H9 (cell line): ENCODE results near the gene ACSL6. TPM values are rescaled to one million over a fixed set of nuclear protein-coding genes. Genes with fewer than 3 reads are reported as not detected.

Experiments used
- DNase-seq: peaks from one replicate; pipeline ENCODE4 v3.0.0-alpha.2; 2017
- H2AFZ ChIP-seq: one replicate; pipeline ENCODE4 v1.6.1; 2013; ENCODE audit warnings: mild to moderate bottlenecking, low read length, control low read depth, moderate library complexity
- H2AK5ac ChIP-seq: 2 replicates; pipeline ENCODE4 v1.6.1; 2013; ENCODE audit warnings: low read length, control low read depth, mixed read lengths; ENCODE audit not compliant: insufficient read length
- H2BK120ac ChIP-seq: one replicate; pipeline ENCODE4 v1.6.1; 2013; ENCODE audit warnings: low read depth, mild to moderate bottlenecking, low read length, control low read depth, inconsistent platforms; ENCODE audit not compliant: poor library complexity, severe bottlenecking
- H2BK12ac ChIP-seq: 2 replicates; pipeline ENCODE4 v1.6.1; 2013; ENCODE audit warnings: low read length, control low read depth, mixed read lengths, low read depth; ENCODE audit not compliant: insufficient read length
- H2BK15ac ChIP-seq: 2 replicates; pipeline ENCODE4 v1.6.1; 2013; ENCODE audit warnings: low read depth, low read length, control low read depth
- H2BK20ac ChIP-seq: one replicate; pipeline ENCODE4 v1.6.1; 2013; ENCODE audit warnings: low read depth, mild to moderate bottlenecking, low read length, control low read depth, inconsistent platforms; ENCODE audit not compliant: poor library complexity, severe bottlenecking
- H2BK5ac ChIP-seq: 2 replicates; pipeline ENCODE4 v1.6.1; 2013; ENCODE audit warnings: low read length, control low read depth, mixed read lengths; ENCODE audit not compliant: insufficient read length
- H3K14ac ChIP-seq: 2 replicates; pipeline ENCODE4 v1.6.1; 2013; ENCODE audit warnings: low read length, control low read depth; ENCODE audit not compliant: insufficient read depth
- H3K18ac ChIP-seq: 2 replicates; pipeline ENCODE4 v1.6.1; 2013; ENCODE audit warnings: low read depth, mild to moderate bottlenecking, mixed read lengths, low read length, control low read depth; ENCODE audit not compliant: insufficient read length
- H3K23ac ChIP-seq: 2 replicates; pipeline ENCODE4 v1.6.1; 2013; ENCODE audit warnings: low read length, control low read depth, mixed read lengths, low read depth; ENCODE audit not compliant: insufficient read length
- H3K23me2 ChIP-seq: 2 replicates; pipeline ENCODE4 v1.6.1; 2013; ENCODE audit warnings: low read depth, mild to moderate bottlenecking, mixed read lengths, low read length, control low read depth; ENCODE audit not compliant: insufficient read length, poor library complexity, severe bottlenecking
- H3K27ac ChIP-seq: 2 replicates; pipeline ENCODE4 v1.5.1; 2013; ENCODE audit warnings: low read length, control low read depth, mixed read lengths, low read depth; ENCODE audit not compliant: insufficient read length
- H3K27me3 ChIP-seq: 2 replicates; pipeline ENCODE4 v1.6.1; 2013; ENCODE audit warnings: low read length, control low read depth, inconsistent platforms; ENCODE audit not compliant: insufficient read depth
- H3K4ac ChIP-seq: 2 replicates; pipeline ENCODE4 v1.6.1; 2013; ENCODE audit warnings: low read depth, mild to moderate bottlenecking, control low read depth, inconsistent platforms, low read length, moderate library complexity
- H3K4me1 ChIP-seq: 2 replicates; pipeline ENCODE4 v1.6.1; 2013; ENCODE audit warnings: low read length, control low read depth, inconsistent platforms; ENCODE audit not compliant: insufficient read depth
- H3K4me2 ChIP-seq: 2 replicates; pipeline ENCODE4 v1.6.1; 2013; ENCODE audit warnings: low read length, control low read depth, mixed read lengths; ENCODE audit not compliant: insufficient read length, insufficient read depth
- H3K56ac ChIP-seq: 2 replicates; pipeline ENCODE4 v1.6.1; 2013; ENCODE audit warnings: low read depth, mild to moderate bottlenecking, mixed read lengths, low read length, control low read depth; ENCODE audit not compliant: insufficient read length
- H3K79me1 ChIP-seq: 2 replicates; pipeline ENCODE4 v1.6.1; 2013; ENCODE audit warnings: low read depth, mild to moderate bottlenecking, moderate library complexity, low read length, control low read depth, inconsistent platforms; ENCODE audit not compliant: insufficient read depth, poor library complexity, severe bottlenecking
- H3K79me2 ChIP-seq: 2 replicates; pipeline ENCODE4 v1.6.1; 2013; ENCODE audit warnings: low read length, control low read depth, inconsistent platforms; ENCODE audit not compliant: insufficient read depth
- H3K9ac ChIP-seq: 2 replicates; pipeline ENCODE4 v1.6.1; 2013; ENCODE audit warnings: low read length, control low read depth, mixed read lengths; ENCODE audit not compliant: insufficient read length; ENCODE audit errors: extremely low read depth
- H3K9me3 ChIP-seq: one replicate; pipeline ENCODE4 v1.6.1; 2013; ENCODE audit warnings: low read depth, low read length, inconsistent platforms; ENCODE audit not compliant: control insufficient read depth
- H3T11ph ChIP-seq: one replicate; pipeline ENCODE4 v1.6.1; 2013; ENCODE audit warnings: mild to moderate bottlenecking, low read length, control low read depth, inconsistent platforms
- H4K20me1 ChIP-seq: one replicate; pipeline ENCODE4 v1.6.1; 2013; ENCODE audit not compliant: control insufficient read depth, insufficient read length, insufficient read depth
- H4K5ac ChIP-seq: 2 replicates; pipeline ENCODE4 v1.6.1; 2013; ENCODE audit warnings: low read depth, mild to moderate bottlenecking, mixed read lengths, low read length, control low read depth; ENCODE audit not compliant: insufficient read length
- H4K8ac ChIP-seq: replicated peaks from 2 replicates; pipeline ENCODE4 v1.6.1; 2013; ENCODE audit warnings: low read length, control low read depth, mixed read lengths, low read depth; ENCODE audit not compliant: insufficient read length
- H4K91ac ChIP-seq: 2 replicates; pipeline ENCODE4 v1.6.1; 2013; ENCODE audit warnings: low read depth, mild to moderate bottlenecking, moderate library complexity, mixed read lengths, low read length, control low read depth; ENCODE audit not compliant: insufficient read length
- H3K27ac Mint-ChIP-seq, 3 experiments: 2 replicates in 2 of 3; 3 replicates in 1 of 3; pipeline ENCODE4 v1.8.0; 2020 to 2021; ENCODE audit warnings: mixed read lengths in 3 of 3, mild to moderate bottlenecking in 1 of 3, moderate library complexity in 1 of 3
- H3K27me3 Mint-ChIP-seq: 2 replicates; pipeline ENCODE4 v1.8.0; 2021; ENCODE audit warnings: low read depth, mild to moderate bottlenecking, moderate library complexity, mixed read lengths
- H3K36me3 Mint-ChIP-seq, 3 experiments: 2 replicates in 2 of 3; 3 replicates in 1 of 3; pipeline ENCODE4 v1.8.0; 2020 to 2021; ENCODE audit warnings: low read depth in 3 of 3, mixed read lengths in 3 of 3; ENCODE audit not compliant: insufficient read depth in 1 of 3
- H3K4me1 Mint-ChIP-seq, 2 experiments: 2 replicates each; pipeline ENCODE4 v1.8.0; 2020; ENCODE audit warnings: mixed read lengths in 2 of 2
- H3K4me3 Mint-ChIP-seq, 2 experiments: 2 replicates in 1 of 2; 3 replicates in 1 of 2; pipeline ENCODE4 v1.8.0; 2020 to 2021; ENCODE audit warnings: mild to moderate bottlenecking in 2 of 2, mixed read lengths in 2 of 2, moderate library complexity in 1 of 2
- H3K9me3 Mint-ChIP-seq, 2 experiments: 2 replicates in 1 of 2; 3 replicates in 1 of 2; pipeline ENCODE4 v1.8.0; 2020; ENCODE audit warnings: mild to moderate bottlenecking in 2 of 2, mixed read lengths in 2 of 2, moderate library complexity in 1 of 2
- WGBS: extraction: QIAGEN DNeasy Blood & Tissue Kit; methylation state at CpG from one replicate; pipeline ENCODE4 v1.1.7; 2013; ENCODE audit warnings: missing lambda C conversion rate, low lambda C conversion rate, mixed read lengths; ENCODE audit not compliant: insufficient read length; ENCODE audit errors: extremely low coverage; 5-methylcytosine and 5-hydroxymethylcytosine counted together
- total RNA-seq: library from RNA; stranded (reverse); gene quantifications from 2 replicates; pipeline ENCODE4 v1.2.1, GENCODE V29; 2021
- TF ChIP-seq, protein P1 (sequence below): fragments of 200-600 bp; sonication (generic); conservative IDR thresholded peaks from 3 replicates; pipeline ENCODE4 v1.8.0; 2021; ENCODE audit warnings: antibody characterized with exemption, mild to moderate bottlenecking

ACSL6 gene
- total RNA-seq, 1 experiment from 2014 or later = 1.6 TPM

DNA sequence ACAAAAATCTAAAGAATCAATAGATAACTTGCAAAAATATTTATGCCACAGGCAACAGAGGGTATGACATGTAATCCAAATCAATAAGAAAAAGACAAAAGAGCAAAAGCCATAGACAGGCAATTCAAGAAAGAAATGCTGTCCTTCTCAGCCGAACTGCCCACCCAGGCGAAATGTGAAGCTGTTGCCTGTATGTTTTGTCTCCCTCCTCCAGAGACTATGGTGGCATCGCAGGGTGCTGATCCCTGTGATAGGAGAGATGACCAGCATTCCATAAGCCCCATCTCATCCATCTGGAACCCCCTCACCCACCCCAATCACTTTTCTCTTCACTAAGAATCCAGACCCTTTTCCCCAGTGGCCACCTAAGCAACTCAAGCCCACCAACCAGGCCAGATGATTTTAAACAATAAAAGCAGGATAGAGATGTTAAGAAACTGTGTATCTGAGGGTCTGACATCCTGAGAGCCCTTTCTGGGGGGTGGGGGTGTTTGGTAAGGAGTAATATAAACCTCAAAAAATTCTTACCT, 5.3 kb upstream of the ACSL6 start:
- H3K9me3 ChIP-seq = no peaks in the 10 kb centered on the region
- no peak overlapping the region for H4K91ac ChIP-seq
- Mint-ChIP-seq H3K9me3 (no peaks in the 10 kb centered on the region), H3K36me3 (no peaks in the 10 kb centered on the region), H3K4me1 (peaks cover 0 to 6% of the 10 kb centered on the region in 2 experiments; a peak in 2 of 4 replicates), H3K4me3 (no peak overlapping the region), H3K27ac (no peak overlapping the region), H3K27me3 (peaks cover 17% of the 10 kb centered on the region)
- no peak overlapping the region for H4K8ac ChIP-seq
- no peak overlapping the region for H4K5ac ChIP-seq
- H3K9ac ChIP-seq = no peak overlapping the region
- H3K27me3 ChIP-seq = peaks cover 3% of the 10 kb centered on the region; the same call in 1 of the 2 replicates
- H3T11ph ChIP-seq = no peak overlapping the region
- TF ChIP-seq, protein P1, sequence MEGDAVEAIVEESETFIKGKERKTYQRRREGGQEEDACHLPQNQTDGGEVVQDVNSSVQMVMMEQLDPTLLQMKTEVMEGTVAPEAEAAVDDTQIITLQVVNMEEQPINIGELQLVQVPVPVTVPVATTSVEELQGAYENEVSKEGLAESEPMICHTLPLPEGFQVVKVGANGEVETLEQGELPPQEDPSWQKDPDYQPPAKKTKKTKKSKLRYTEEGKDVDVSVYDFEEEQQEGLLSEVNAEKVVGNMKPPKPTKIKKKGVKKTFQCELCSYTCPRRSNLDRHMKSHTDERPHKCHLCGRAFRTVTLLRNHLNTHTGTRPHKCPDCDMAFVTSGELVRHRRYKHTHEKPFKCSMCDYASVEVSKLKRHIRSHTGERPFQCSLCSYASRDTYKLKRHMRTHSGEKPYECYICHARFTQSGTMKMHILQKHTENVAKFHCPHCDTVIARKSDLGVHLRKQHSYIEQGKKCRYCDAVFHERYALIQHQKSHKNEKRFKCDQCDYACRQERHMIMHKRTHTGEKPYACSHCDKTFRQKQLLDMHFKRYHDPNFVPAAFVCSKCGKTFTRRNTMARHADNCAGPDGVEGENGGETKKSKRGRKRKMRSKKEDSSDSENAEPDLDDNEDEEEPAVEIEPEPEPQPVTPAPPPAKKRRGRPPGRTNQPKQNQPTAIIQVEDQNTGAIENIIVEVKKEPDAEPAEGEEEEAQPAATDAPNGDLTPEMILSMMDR = no peak
- no peak overlapping the region for H3K27ac ChIP-seq
- H3K4me2 ChIP-seq = no peak overlapping the region
- H3K23me2 ChIP-seq = no peaks in the 10 kb centered on the region
- H3K4ac ChIP-seq = no peak overlapping the region
- no peak overlapping the region for H3K14ac ChIP-seq
- H3K56ac ChIP-seq = no peak overlapping the region
- no peak overlapping the region for H3K23ac ChIP-seq
- H4K20me1 ChIP-seq = no peaks in the 10 kb centered on the region
- DNase-seq = no peak
- no CpG with 5 or more reads among the region's 3 CpGs for WGBS
- H3K4me1 ChIP-seq = no peaks in the 10 kb centered on the region
- no peak overlapping the region for H2BK5ac ChIP-seq
- no peak overlapping the region for H2BK12ac ChIP-seq
- H3K18ac ChIP-seq = no peak overlapping the region
- no peak overlapping the region for H2AK5ac ChIP-seq
- no peak overlapping the region for H2BK15ac ChIP-seq
- no peak overlapping the region for H2AFZ ChIP-seq
- H2BK20ac ChIP-seq = no peak overlapping the region
- H3K79me1 ChIP-seq = no peaks in the 10 kb centered on the region
- no peak overlapping the region for H2BK120ac ChIP-seq
- H3K79me2 ChIP-seq = no peaks in the 10 kb centered on the region
